GM18520 (cell line): ENCODE data around the gene SGIP1.
"Not testable (repeated sequence)": the region's sequence is repeated elsewhere in the genome, so short reads cannot be mapped to it uniquely, and the experiment has no call there.

ENCODE experiments used
- ATAC-seq: cut with Tn5 transposase; IDR thresholded peaks from one replicate; pipeline ENCODE4 v1.9.1; 2021; ENCODE audit not compliant: unreplicated experiment

The SGIP1 gene

DNA sequence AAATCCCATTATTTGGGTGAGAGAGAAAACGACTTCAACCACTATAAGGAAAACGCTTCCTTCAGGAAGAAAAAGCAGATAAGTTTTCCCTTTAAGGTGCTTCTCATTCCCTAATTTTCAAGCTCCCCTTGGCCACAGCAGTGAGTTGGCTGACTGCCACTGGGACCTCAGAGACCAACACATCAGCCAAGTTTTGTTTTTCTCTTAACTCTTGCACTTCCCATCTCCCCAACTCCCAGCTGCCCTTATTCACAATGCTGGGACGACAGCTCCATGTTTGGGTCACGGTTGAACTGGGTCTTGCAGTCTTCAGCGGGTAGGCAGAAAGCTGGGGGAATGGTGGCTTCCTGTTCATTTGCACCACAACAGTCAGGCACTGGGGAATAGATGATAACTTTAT, 18.9 kb downstream of the SGIP1 start:
- no peak for ATAC-seq

GRCh38 chr1:66553846-66554245, 19.9 kb downstream of the SGIP1 start:
- ATAC-seq, result no peak

- ATAC-seq, result no peak
These were observed 22.2 kb downstream of the SGIP1 start for GRCh38 chr1:66556161-66556611.

- no peak for ATAC-seq
These were observed 23.2 kb downstream of the SGIP1 start for GRCh38 chr1:66557157-66557556.

DNA sequence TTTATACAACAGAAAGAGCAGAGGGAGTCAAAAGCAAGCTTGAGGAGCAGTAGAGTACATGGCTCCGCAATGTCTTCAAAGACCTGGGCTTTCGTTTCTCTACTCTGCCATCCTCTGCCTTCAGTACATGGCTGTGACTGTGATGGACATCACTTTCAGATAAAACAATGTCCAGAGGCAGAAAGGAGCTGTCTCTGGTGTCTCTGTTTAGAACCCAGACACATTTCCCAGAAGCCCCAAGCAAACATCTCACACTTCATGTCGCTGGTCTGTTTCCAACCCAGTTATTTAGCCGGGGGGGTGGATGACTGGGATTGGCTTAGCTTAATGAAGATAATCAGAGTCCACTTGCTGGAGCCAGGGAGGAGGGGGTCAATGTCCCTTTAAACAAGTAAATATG, 25.6 kb downstream of the SGIP1 start:
- no peak for ATAC-seq

- no peak for ATAC-seq
These were observed 28.6 kb downstream of the SGIP1 start for GRCh38 chr1:66562561-66562960.

- no peak for ATAC-seq
These were observed 29.3 kb downstream of the SGIP1 start for GRCh38 chr1:66563094-66563800.

GRCh38 chr1:66563941-66564630, 30.1 kb downstream of the SGIP1 start:
- ATAC-seq, result no peak

GRCh38 chr1:66570196-66570595, 36.2 kb downstream of the SGIP1 start:
- no peak for ATAC-seq

- no peak for ATAC-seq
These were observed 37.8 kb downstream of the SGIP1 start for GRCh38 chr1:66571789-66572188.

- ATAC-seq, result no peak
These were observed 41.8 kb downstream of the SGIP1 start for GRCh38 chr1:66575739-66576138.

DNA sequence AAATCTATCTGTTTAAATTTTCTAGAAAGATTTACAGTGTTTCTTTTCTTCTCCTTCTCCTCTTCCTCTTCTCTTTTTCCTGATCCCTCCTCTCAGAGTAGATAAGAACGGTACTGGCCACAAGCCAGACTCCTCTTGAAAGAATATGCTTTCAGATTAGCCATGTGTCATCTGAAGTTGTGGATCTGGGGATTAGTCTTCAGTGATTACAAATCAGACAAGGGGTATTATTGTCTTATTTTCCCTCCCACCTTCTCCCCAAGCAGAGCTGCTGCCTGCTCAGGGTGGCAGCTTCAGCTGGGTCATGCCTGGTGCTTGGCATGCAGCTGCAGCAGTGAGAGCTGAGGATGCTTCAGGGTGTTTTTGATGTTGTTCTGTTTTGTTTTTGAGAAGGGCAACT, 42.7 kb downstream of the SGIP1 start:
- no peak for ATAC-seq

DNA sequence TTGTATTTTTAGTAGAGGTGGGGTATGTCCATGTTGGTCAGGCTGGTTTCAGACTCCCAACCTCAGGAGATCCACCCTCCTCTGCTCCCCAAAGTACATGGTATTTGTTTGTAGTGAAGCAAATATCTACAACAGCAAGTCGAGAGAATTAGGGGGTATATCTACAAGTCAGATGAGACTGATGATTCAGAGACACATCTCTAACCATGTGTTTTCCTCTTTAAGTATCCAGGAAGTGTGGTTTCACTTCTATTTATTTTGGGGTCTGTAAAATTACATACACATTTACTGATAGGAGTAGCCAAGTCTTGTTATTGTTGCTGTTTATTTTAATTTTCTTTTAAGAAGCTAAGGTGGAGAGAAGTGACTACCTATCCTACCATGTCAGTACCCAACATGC, 44.9 kb downstream of the SGIP1 start:
- ATAC-seq, result no peak

DNA sequence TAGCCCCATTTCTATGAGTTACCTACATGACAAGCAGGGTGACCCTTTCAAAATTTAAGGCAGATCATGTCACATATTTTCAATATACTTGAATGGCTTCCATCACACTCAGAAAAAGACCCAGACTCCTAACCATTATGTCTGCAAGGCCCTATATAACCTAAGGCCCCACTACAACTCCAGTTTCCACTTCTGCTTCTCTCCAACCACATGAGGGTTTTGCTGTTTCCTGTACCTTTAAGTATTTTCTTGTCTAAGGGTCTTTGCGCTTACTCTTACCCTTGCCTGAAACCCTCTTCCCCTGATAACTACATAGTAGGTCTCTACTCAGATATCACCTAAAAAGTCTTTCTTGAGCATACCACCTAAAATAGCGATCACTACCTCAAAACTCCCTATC, 46.1 kb downstream of the SGIP1 start:
- no peak for ATAC-seq

GRCh38 chr1:66583021-66583420, 49.1 kb downstream of the SGIP1 start:
- ATAC-seq, result no peak

- no peak for ATAC-seq
These were observed 51.0 kb downstream of the SGIP1 start for GRCh38 chr1:66585002-66585401.

DNA sequence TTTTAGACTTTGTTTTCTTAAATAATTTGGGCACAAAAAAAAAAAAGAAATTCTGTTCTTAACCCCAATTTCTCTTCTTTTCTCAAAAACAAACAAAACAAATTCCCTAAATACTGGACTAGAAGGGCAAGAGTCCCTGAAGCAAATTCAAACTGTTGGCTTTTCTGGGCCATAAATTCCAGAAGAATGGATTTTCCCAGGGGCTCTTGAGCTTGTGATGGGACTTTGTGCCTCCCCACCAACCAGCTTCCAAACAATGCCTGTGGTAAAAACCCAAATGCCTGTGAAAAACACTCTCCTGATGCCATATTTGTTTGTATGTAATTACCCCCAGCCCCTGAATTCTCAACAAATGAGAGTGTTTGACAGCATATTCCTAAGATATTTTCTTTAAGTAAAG, 55.4 kb downstream of the SGIP1 start:
- no peak for ATAC-seq

DNA sequence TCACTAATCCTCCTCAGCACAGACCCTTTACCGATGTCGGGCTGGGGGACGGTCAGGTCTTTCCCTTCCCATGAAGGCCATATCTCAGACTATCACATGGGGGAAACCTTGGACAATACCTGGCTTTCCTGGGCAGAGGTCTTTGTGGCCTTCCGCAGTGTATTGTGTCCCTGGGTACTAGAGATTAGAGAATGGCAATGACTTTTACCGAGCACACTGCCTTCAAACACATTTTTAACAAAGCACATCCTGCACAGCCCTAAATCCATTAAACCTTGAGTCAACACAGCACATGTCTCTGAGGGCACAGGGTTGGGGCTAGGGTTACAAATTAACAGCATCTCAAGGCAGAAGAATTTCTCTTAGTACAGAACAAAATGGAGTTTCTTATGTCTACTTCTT, 58.2 kb downstream of the SGIP1 start:
- ATAC-seq, result not testable (repeated sequence)

- ATAC-seq, result no peak
These were observed 62.2 kb downstream of the SGIP1 start for GRCh38 chr1:66596191-66596590.

GRCh38 chr1:66597500-66597899, 63.5 kb downstream of the SGIP1 start:
- no peak for ATAC-seq

GRCh38 chr1:66598670-66599069, 64.7 kb downstream of the SGIP1 start:
- ATAC-seq, result no peak

- no peak for ATAC-seq
These were observed 65.4 kb downstream of the SGIP1 start for GRCh38 chr1:66599346-66599745.
